ENCODE data around the gene HDAC1. TPM values are rescaled to one million over a fixed set of nuclear protein-coding genes. Genes with fewer than 3 reads are reported as not detected.
A peak's percentile ranks its signal among the peaks of the same experiment; 100 is the strongest.

Gene HDAC1
- total and polyA plus RNA-seq, 2 of the 13 experiments (the other 11 are each of a cell fraction or from before 2014, with no cell fraction given) = 93.5 to 189 TPM

DNA sequence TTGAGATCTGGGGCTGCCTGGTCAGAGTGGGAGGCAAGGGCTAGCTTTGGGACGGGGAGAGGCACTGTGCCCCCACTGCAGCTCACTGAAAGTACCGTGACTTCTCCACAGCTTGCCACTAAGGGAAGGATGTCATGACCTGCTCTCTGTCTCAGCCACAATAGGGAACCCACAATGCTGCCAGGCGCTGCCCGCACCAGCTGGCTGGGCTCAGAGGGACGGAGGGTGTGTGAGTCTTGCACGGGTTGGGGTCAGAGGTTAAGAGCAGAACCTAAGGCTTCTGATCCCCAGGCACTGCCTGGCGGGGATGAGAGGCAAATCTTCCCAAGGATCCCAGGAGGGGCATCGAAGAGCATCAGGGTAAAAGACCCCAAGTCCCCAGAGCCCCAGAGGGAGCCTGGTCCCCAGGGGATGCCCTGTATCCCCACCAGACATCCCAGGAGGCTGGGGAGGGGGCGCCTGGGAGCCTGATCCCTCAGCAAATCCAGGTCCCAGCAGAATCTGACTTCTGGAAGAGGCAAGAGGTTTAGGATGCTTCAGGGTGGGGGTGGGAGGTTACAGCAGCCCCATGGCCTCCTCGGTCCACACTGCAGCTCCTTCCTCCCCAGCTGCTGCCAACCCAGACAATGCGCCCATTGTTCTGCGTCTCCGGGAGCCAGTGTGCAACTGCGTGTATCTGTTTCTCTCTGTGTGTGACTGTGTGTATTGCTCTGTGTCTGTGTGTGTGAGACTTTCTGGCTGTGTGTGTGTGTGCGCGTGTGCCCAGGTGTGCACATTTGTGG lies 46.2 kb downstream of the HDAC1 start (continued):
- no peak for TF ChIP-seq ZBTB20 (CRISPR knock-in tag; IDR thresholded peaks at IDR 0.05; ENCODE audit: borderline replicate concordance, low read depth)
- TF ChIP-seq, protein P1, sequence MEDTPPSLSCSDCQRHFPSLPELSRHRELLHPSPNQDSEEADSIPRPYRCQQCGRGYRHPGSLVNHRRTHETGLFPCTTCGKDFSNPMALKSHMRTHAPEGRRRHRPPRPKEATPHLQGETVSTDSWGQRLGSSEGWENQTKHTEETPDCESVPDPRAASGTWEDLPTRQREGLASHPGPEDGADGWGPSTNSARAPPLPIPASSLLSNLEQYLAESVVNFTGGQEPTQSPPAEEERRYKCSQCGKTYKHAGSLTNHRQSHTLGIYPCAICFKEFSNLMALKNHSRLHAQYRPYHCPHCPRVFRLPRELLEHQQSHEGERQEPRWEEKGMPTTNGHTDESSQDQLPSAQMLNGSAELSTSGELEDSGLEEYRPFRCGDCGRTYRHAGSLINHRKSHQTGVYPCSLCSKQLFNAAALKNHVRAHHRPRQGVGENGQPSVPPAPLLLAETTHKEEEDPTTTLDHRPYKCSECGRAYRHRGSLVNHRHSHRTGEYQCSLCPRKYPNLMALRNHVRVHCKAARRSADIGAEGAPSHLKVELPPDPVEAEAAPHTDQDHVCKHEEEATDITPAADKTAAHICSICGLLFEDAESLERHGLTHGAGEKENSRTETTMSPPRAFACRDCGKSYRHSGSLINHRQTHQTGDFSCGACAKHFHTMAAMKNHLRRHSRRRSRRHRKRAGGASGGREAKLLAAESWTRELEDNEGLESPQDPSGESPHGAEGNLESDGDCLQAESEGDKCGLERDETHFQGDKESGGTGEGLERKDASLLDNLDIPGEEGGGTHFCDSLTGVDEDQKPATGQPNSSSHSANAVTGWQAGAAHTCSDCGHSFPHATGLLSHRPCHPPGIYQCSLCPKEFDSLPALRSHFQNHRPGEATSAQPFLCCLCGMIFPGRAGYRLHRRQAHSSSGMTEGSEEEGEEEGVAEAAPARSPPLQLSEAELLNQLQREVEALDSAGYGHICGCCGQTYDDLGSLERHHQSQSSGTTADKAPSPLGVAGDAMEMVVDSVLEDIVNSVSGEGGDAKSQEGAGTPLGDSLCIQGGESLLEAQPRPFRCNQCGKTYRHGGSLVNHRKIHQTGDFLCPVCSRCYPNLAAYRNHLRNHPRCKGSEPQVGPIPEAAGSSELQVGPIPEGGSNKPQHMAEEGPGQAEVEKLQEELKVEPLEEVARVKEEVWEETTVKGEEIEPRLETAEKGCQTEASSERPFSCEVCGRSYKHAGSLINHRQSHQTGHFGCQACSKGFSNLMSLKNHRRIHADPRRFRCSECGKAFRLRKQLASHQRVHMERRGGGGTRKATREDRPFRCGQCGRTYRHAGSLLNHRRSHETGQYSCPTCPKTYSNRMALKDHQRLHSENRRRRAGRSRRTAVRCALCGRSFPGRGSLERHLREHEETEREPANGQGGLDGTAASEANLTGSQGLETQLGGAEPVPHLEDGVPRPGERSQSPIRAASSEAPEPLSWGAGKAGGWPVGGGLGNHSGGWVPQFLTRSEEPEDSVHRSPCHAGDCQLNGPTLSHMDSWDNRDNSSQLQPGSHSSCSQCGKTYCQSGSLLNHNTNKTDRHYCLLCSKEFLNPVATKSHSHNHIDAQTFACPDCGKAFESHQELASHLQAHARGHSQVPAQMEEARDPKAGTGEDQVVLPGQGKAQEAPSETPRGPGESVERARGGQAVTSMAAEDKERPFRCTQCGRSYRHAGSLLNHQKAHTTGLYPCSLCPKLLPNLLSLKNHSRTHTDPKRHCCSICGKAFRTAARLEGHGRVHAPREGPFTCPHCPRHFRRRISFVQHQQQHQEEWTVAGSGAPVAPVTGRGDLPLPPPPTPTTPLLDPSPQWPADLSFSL (CRISPR knock-in tag; IDR thresholded peaks at IDR 0.05) = peak; percentile 97
- no peak for TF ChIP-seq ZFP36L1 (CRISPR knock-in tag; IDR thresholded peaks at IDR 0.05)
- TF ChIP-seq, protein P2, sequence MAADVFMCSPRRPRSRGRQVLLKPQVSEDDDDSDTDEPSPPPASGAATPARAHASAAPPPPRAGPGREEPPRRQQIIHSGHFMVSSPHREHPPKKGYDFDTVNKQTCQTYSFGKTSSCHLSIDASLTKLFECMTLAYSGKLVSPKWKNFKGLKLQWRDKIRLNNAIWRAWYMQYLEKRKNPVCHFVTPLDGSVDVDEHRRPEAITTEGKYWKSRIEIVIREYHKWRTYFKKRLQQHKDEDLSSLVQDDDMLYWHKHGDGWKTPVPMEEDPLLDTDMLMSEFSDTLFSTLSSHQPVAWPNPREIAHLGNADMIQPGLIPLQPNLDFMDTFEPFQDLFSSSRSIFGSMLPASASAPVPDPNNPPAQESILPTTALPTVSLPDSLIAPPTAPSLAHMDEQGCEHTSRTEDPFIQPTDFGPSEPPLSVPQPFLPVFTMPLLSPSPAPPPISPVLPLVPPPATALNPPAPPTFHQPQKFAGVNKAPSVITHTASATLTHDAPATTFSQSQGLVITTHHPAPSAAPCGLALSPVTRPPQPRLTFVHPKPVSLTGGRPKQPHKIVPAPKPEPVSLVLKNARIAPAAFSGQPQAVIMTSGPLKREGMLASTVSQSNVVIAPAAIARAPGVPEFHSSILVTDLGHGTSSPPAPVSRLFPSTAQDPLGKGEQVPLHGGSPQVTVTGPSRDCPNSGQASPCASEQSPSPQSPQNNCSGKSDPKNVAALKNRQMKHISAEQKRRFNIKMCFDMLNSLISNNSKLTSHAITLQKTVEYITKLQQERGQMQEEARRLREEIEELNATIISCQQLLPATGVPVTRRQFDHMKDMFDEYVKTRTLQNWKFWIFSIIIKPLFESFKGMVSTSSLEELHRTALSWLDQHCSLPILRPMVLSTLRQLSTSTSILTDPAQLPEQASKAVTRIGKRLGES (CRISPR knock-in tag; IDR thresholded peaks at IDR 0.05; ENCODE audit: borderline replicate concordance) = no peak
- no peak for TF ChIP-seq RAD51 (IDR thresholded peaks at IDR 0.05; ENCODE audit: borderline replicate concordance)
- TF ChIP-seq ZNF484 (CRISPR knock-in tag; IDR thresholded peaks at IDR 0.05; ENCODE audit: borderline replicate concordance, low read depth) = no peak
- no peak for TF ChIP-seq NR2F6 (IDR thresholded peaks at IDR 0.05)
- peak; percentile 40; the same call in 1 of the 2 replicates for TF ChIP-seq NR2F6 (CRISPR knock-in tag; IDR thresholded peaks at IDR 0.05)
- TF ChIP-seq, protein P3, sequence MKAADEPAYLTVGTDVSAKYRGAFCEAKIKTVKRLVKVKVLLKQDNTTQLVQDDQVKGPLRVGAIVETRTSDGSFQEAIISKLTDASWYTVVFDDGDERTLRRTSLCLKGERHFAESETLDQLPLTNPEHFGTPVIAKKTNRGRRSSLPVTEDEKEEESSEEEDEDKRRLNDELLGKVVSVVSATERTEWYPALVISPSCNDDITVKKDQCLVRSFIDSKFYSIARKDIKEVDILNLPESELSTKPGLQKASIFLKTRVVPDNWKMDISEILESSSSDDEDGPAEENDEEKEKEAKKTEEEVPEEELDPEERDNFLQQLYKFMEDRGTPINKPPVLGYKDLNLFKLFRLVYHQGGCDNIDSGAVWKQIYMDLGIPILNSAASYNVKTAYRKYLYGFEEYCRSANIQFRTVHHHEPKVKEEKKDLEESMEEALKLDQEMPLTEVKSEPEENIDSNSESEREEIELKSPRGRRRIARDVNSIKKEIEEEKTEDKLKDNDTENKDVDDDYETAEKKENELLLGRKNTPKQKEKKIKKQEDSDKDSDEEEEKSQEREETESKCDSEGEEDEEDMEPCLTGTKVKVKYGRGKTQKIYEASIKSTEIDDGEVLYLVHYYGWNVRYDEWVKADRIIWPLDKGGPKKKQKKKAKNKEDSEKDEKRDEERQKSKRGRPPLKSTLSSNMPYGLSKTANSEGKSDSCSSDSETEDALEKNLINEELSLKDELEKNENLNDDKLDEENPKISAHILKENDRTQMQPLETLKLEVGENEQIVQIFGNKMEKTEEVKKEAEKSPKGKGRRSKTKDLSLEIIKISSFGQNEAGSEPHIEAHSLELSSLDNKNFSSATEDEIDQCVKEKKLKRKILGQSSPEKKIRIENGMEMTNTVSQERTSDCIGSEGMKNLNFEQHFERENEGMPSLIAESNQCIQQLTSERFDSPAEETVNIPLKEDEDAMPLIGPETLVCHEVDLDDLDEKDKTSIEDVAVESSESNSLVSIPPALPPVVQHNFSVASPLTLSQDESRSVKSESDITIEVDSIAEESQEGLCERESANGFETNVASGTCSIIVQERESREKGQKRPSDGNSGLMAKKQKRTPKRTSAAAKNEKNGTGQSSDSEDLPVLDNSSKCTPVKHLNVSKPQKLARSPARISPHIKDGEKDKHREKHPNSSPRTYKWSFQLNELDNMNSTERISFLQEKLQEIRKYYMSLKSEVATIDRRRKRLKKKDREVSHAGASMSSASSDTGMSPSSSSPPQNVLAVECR (CRISPR knock-in tag; IDR thresholded peaks at IDR 0.05; ENCODE audit: borderline replicate concordance) = no peak
- peak; percentile 63; the same call in 1 of the 2 replicates for TF ChIP-seq TBX2 (CRISPR knock-in tag; IDR thresholded peaks at IDR 0.05; ENCODE audit: borderline replicate concordance)
- TF ChIP-seq, protein P4, sequence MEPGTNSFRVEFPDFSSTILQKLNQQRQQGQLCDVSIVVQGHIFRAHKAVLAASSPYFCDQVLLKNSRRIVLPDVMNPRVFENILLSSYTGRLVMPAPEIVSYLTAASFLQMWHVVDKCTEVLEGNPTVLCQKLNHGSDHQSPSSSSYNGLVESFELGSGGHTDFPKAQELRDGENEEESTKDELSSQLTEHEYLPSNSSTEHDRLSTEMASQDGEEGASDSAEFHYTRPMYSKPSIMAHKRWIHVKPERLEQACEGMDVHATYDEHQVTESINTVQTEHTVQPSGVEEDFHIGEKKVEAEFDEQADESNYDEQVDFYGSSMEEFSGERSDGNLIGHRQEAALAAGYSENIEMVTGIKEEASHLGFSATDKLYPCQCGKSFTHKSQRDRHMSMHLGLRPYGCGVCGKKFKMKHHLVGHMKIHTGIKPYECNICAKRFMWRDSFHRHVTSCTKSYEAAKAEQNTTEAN (CRISPR knock-in tag; conservative IDR thresholded peaks at IDR 0.05) = peak; percentile 99
- no peak for TF ChIP-seq ZNF605 (CRISPR knock-in tag; IDR thresholded peaks at IDR 0.05)
- TF ChIP-seq MXI1 (IDR thresholded peaks at IDR 0.05; ENCODE audit: borderline replicate concordance, low read depth, low read length) = no peak

Measured in HepG2 (cell line).